GM12872 (cell line): ENCODE measurements around the gene SNAP25.

Source experiments
- TF ChIP-seq, protein P1 (sequence below): IDR thresholded peaks from 3 replicates; pipeline ENCODE4 v1.5.1; 2011; ENCODE audit warnings: low read depth, mild to moderate bottlenecking, low read length, moderate library complexity; ENCODE audit not compliant: insufficient read depth

Gene SNAP25

DNA sequence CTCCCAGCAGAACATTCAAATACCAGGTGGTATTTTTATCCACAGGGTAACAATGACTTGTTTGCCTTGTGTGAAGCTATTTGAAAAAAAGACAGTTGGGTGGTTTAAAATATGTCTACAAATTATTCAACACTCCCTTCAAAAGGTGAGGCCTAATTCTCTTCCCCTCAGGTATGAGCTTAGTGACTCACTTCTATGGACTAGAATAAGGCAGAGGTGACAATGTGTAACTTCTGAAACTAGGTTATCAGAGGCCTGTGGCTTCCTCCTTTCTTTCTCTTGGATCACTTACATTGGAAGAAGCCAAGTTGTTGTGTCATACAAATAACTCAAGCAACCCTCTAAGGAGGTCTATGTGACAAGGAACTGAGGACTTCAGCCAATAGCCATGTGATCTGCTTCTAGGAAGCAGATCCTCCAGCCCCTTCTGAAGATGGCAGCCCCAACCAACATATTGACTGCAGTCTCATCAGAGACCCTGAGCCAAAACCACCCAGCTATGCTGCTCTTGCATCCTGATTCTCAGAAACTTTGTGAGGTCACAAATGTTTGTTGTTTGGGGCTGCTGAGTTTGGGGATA lies 102.6 kb downstream of the SNAP25 start:
- TF ChIP-seq, protein P1, sequence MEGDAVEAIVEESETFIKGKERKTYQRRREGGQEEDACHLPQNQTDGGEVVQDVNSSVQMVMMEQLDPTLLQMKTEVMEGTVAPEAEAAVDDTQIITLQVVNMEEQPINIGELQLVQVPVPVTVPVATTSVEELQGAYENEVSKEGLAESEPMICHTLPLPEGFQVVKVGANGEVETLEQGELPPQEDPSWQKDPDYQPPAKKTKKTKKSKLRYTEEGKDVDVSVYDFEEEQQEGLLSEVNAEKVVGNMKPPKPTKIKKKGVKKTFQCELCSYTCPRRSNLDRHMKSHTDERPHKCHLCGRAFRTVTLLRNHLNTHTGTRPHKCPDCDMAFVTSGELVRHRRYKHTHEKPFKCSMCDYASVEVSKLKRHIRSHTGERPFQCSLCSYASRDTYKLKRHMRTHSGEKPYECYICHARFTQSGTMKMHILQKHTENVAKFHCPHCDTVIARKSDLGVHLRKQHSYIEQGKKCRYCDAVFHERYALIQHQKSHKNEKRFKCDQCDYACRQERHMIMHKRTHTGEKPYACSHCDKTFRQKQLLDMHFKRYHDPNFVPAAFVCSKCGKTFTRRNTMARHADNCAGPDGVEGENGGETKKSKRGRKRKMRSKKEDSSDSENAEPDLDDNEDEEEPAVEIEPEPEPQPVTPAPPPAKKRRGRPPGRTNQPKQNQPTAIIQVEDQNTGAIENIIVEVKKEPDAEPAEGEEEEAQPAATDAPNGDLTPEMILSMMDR: no peak

DNA sequence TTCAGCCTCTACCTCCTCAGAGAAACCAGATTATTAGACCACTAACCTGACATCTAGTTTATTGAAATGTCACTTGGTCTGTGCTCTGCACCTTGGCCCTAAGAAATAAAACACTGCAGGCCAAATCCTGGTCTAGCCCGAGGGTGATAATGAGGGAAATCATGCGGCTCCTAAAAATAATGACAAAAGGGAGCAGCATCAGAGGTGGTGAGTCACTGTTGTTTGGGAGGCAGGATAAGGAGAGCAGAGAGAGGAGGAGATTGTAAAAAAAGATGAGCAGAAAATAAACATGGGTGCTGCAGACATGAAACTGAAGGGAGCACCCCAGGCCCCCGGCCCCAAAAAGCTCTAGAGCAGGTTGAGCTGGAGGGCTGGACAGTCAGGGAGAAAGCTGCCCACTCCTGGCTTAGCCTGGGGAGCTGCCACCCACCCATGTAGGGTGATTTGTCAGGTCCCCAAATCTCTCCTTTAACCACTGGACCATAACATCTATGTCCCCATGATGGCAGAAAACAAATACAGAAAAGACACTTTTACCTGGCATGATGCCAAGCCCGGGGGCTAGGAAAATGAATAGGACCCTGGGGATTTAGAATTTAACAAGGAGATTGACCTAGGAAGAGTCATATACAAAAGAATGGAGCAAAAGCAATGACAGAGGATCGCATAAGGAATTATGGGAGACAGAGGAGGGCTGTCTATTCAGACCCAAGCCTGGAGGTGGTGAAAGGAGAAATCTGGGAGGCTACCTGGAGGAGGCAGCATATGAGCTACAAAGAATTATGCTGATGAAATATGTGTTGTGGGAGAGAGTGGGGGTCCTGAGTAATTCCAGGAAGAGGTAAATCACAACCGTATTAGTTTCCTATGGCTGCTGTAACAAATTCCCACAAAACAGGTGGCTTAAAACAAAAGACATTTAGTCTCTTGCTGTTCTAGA lies 103.7 kb downstream of the SNAP25 start:
- TF ChIP-seq, protein P1: no peak

DNA sequence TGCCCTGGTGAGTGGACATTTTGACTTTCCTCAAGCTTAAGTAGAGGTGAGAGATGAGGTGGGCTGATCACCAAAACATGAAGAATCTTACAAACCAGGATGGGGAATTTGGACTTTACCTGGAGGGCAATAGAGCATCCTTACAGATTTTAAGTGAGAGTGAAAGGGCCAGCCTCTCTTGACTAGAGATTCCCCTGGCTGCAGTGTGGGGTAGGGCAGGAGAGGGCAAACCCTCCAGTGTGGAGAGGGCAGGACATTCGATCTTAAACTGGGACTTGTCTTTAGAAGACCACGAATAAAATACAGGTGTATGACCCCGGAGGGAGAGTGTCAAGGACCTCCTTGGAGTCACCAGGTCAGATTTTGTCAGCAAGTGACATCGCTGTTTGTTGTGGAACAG lies 105.1 kb downstream of the SNAP25 start:
- TF ChIP-seq, protein P1: no peak

- TF ChIP-seq, protein P1: no peak
Measured at GRCh38 chr20:10324198-10324847, 105.7 kb downstream of the SNAP25 start.

DNA sequence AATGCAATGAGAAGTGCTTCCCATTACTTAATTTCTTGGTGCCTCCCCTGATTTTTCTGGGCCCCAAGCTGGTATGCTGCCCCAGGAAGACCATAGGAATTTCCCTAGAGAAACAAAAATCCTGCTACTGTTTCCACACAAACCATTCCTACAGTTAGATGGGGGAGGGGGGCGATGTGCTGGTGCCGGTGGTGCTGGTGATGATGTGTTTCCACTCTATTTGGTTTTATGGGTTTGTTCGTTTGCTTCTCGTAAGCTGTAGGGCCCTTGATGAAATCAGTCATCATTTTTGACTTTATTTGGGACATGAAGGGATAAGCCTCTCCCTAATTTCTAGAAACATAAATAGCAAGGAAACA lies 110.2 kb downstream of the SNAP25 start:
- TF ChIP-seq, protein P1: no peak

DNA sequence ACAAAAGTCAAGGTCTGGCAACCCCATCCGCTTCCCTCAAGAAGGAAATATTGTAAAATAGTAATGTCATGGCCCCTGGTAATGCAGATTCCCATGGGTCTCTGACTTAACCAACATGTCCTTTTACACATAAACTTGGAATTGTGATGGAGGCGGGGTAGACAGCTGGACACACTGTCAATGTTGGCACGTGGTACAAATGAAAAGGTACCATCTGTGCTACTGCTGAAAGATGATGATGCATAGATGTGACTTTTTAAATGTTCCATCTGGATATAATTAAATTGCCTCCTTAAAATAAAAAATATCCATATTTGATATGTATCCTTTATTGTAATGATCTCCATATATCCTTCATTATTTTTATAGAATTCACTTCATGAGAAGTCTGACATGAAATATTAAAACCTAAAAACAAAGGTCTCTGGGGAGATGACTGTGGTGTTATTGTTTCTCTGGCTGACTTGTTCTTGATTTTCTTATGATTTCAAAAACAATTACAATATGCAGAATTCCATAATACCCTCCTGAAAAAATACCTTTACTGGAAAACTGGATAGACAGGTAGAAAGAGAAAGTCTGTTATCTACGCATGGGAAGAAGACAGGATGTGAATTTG lies 110.9 kb downstream of the SNAP25 start:
- TF ChIP-seq, protein P1: no peak

GRCh38 chr20:10330071-10330470 lies 111.4 kb downstream of the SNAP25 start:
- TF ChIP-seq, protein P1: no peak
